H9 (cell line): ENCODE results near the gene CFAP45. TPM values are rescaled to one million over a fixed set of nuclear protein-coding genes. Genes with fewer than 3 reads are reported as not detected.

Experiments
- DNase-seq: peaks from one replicate; pipeline ENCODE4 v3.0.0-alpha.2; 2017
- H2AFZ ChIP-seq: one replicate; pipeline ENCODE4 v1.6.1; 2013; ENCODE audit warnings: mild to moderate bottlenecking, low read length, control low read depth, moderate library complexity
- H2AK5ac ChIP-seq: 2 replicates; pipeline ENCODE4 v1.6.1; 2013; ENCODE audit warnings: low read length, control low read depth, mixed read lengths; ENCODE audit not compliant: insufficient read length
- H2BK120ac ChIP-seq: one replicate; pipeline ENCODE4 v1.6.1; 2013; ENCODE audit warnings: low read depth, mild to moderate bottlenecking, low read length, control low read depth, inconsistent platforms; ENCODE audit not compliant: poor library complexity, severe bottlenecking
- H2BK12ac ChIP-seq: 2 replicates; pipeline ENCODE4 v1.6.1; 2013; ENCODE audit warnings: low read length, control low read depth, mixed read lengths, low read depth; ENCODE audit not compliant: insufficient read length
- H2BK15ac ChIP-seq: 2 replicates; pipeline ENCODE4 v1.6.1; 2013; ENCODE audit warnings: low read depth, low read length, control low read depth
- H2BK20ac ChIP-seq: one replicate; pipeline ENCODE4 v1.6.1; 2013; ENCODE audit warnings: low read depth, mild to moderate bottlenecking, low read length, control low read depth, inconsistent platforms; ENCODE audit not compliant: poor library complexity, severe bottlenecking
- H2BK5ac ChIP-seq: 2 replicates; pipeline ENCODE4 v1.6.1; 2013; ENCODE audit warnings: low read length, control low read depth, mixed read lengths; ENCODE audit not compliant: insufficient read length
- H3K14ac ChIP-seq: 2 replicates; pipeline ENCODE4 v1.6.1; 2013; ENCODE audit warnings: low read length, control low read depth; ENCODE audit not compliant: insufficient read depth
- H3K18ac ChIP-seq: 2 replicates; pipeline ENCODE4 v1.6.1; 2013; ENCODE audit warnings: low read depth, mild to moderate bottlenecking, mixed read lengths, low read length, control low read depth; ENCODE audit not compliant: insufficient read length
- H3K23ac ChIP-seq: 2 replicates; pipeline ENCODE4 v1.6.1; 2013; ENCODE audit warnings: low read length, control low read depth, mixed read lengths, low read depth; ENCODE audit not compliant: insufficient read length
- H3K23me2 ChIP-seq: 2 replicates; pipeline ENCODE4 v1.6.1; 2013; ENCODE audit warnings: low read depth, mild to moderate bottlenecking, mixed read lengths, low read length, control low read depth; ENCODE audit not compliant: insufficient read length, poor library complexity, severe bottlenecking
- H3K27ac ChIP-seq: 2 replicates; pipeline ENCODE4 v1.5.1; 2013; ENCODE audit warnings: low read length, control low read depth, mixed read lengths, low read depth; ENCODE audit not compliant: insufficient read length
- H3K27me3 ChIP-seq: 2 replicates; pipeline ENCODE4 v1.6.1; 2013; ENCODE audit warnings: low read length, control low read depth, inconsistent platforms; ENCODE audit not compliant: insufficient read depth
- H3K4ac ChIP-seq: 2 replicates; pipeline ENCODE4 v1.6.1; 2013; ENCODE audit warnings: low read depth, mild to moderate bottlenecking, control low read depth, inconsistent platforms, low read length, moderate library complexity
- H3K4me1 ChIP-seq: 2 replicates; pipeline ENCODE4 v1.6.1; 2013; ENCODE audit warnings: low read length, control low read depth, inconsistent platforms; ENCODE audit not compliant: insufficient read depth
- H3K4me2 ChIP-seq: 2 replicates; pipeline ENCODE4 v1.6.1; 2013; ENCODE audit warnings: low read length, control low read depth, mixed read lengths; ENCODE audit not compliant: insufficient read length, insufficient read depth
- H3K56ac ChIP-seq: 2 replicates; pipeline ENCODE4 v1.6.1; 2013; ENCODE audit warnings: low read depth, mild to moderate bottlenecking, mixed read lengths, low read length, control low read depth; ENCODE audit not compliant: insufficient read length
- H3K79me1 ChIP-seq: 2 replicates; pipeline ENCODE4 v1.6.1; 2013; ENCODE audit warnings: low read depth, mild to moderate bottlenecking, moderate library complexity, low read length, control low read depth, inconsistent platforms; ENCODE audit not compliant: insufficient read depth, poor library complexity, severe bottlenecking
- H3K79me2 ChIP-seq: 2 replicates; pipeline ENCODE4 v1.6.1; 2013; ENCODE audit warnings: low read length, control low read depth, inconsistent platforms; ENCODE audit not compliant: insufficient read depth
- H3K9ac ChIP-seq: 2 replicates; pipeline ENCODE4 v1.6.1; 2013; ENCODE audit warnings: low read length, control low read depth, mixed read lengths; ENCODE audit not compliant: insufficient read length; ENCODE audit errors: extremely low read depth
- H3K9me3 ChIP-seq: one replicate; pipeline ENCODE4 v1.6.1; 2013; ENCODE audit warnings: low read depth, low read length, inconsistent platforms; ENCODE audit not compliant: control insufficient read depth
- H3T11ph ChIP-seq: one replicate; pipeline ENCODE4 v1.6.1; 2013; ENCODE audit warnings: mild to moderate bottlenecking, low read length, control low read depth, inconsistent platforms
- H4K20me1 ChIP-seq: one replicate; pipeline ENCODE4 v1.6.1; 2013; ENCODE audit not compliant: control insufficient read depth, insufficient read length, insufficient read depth
- H4K5ac ChIP-seq: 2 replicates; pipeline ENCODE4 v1.6.1; 2013; ENCODE audit warnings: low read depth, mild to moderate bottlenecking, mixed read lengths, low read length, control low read depth; ENCODE audit not compliant: insufficient read length
- H4K8ac ChIP-seq: replicated peaks from 2 replicates; pipeline ENCODE4 v1.6.1; 2013; ENCODE audit warnings: low read length, control low read depth, mixed read lengths, low read depth; ENCODE audit not compliant: insufficient read length
- H4K91ac ChIP-seq: 2 replicates; pipeline ENCODE4 v1.6.1; 2013; ENCODE audit warnings: low read depth, mild to moderate bottlenecking, moderate library complexity, mixed read lengths, low read length, control low read depth; ENCODE audit not compliant: insufficient read length
- H3K27ac Mint-ChIP-seq, 3 experiments: 2 replicates in 2 of 3; 3 replicates in 1 of 3; pipeline ENCODE4 v1.8.0; 2020 to 2021; ENCODE audit warnings: mixed read lengths in 3 of 3, mild to moderate bottlenecking in 1 of 3, moderate library complexity in 1 of 3
- H3K27me3 Mint-ChIP-seq: 2 replicates; pipeline ENCODE4 v1.8.0; 2021; ENCODE audit warnings: low read depth, mild to moderate bottlenecking, moderate library complexity, mixed read lengths
- H3K36me3 Mint-ChIP-seq, 3 experiments: 2 replicates in 2 of 3; 3 replicates in 1 of 3; pipeline ENCODE4 v1.8.0; 2020 to 2021; ENCODE audit warnings: low read depth in 3 of 3, mixed read lengths in 3 of 3; ENCODE audit not compliant: insufficient read depth in 1 of 3
- H3K4me1 Mint-ChIP-seq, 2 experiments: 2 replicates each; pipeline ENCODE4 v1.8.0; 2020; ENCODE audit warnings: mixed read lengths in 2 of 2
- H3K4me3 Mint-ChIP-seq, 2 experiments: 2 replicates in 1 of 2; 3 replicates in 1 of 2; pipeline ENCODE4 v1.8.0; 2020 to 2021; ENCODE audit warnings: mild to moderate bottlenecking in 2 of 2, mixed read lengths in 2 of 2, moderate library complexity in 1 of 2
- H3K9me3 Mint-ChIP-seq, 2 experiments: 2 replicates in 1 of 2; 3 replicates in 1 of 2; pipeline ENCODE4 v1.8.0; 2020; ENCODE audit warnings: mild to moderate bottlenecking in 2 of 2, mixed read lengths in 2 of 2, moderate library complexity in 1 of 2
- CTCF ChIP-seq: fragments of 200-600 bp; sonication (generic); conservative IDR thresholded peaks from 3 replicates; pipeline ENCODE4 v1.8.0; 2021; ENCODE audit warnings: antibody characterized with exemption, mild to moderate bottlenecking
- WGBS: extraction: QIAGEN DNeasy Blood & Tissue Kit; methylation state at CpG from one replicate; pipeline ENCODE4 v1.1.7; 2013; ENCODE audit warnings: missing lambda C conversion rate, low lambda C conversion rate, mixed read lengths; ENCODE audit not compliant: insufficient read length; ENCODE audit errors: extremely low coverage; 5-methylcytosine and 5-hydroxymethylcytosine counted together
- total RNA-seq: library from RNA; stranded (reverse); gene quantifications from 2 replicates; pipeline ENCODE4 v1.2.1, GENCODE V29; 2021

The CFAP45 gene
- total RNA-seq, 1 experiment from 2014 or later = 0.85 TPM

GRCh38 chr1:159937054-159937750 is 37.2 kb upstream of the CFAP45 start:
- Histone ChIP-seq H3K18ac (no peak overlapping the region), H4K91ac (no peak overlapping the region), H3K9me3 (no peaks in the 10 kb centered on the region), H3K23ac (no peak overlapping the region), H2AFZ (no peak overlapping the region), H3K4ac (no peak overlapping the region), H3K4me2 (no peak overlapping the region), H3K4me1 (no peaks in the 10 kb centered on the region; the same call in 1 of the 2 replicates), H2BK120ac (no peak overlapping the region), H2BK5ac (no peak overlapping the region), H2BK20ac (no peak overlapping the region), H3K27ac (no peak overlapping the region), H2BK15ac (no peak overlapping the region), H3K79me1 (no peaks in the 10 kb centered on the region), H4K8ac (no peak overlapping the region), H3K9ac (no peak overlapping the region), H3K79me2 (no peaks in the 10 kb centered on the region), H4K5ac (no peak overlapping the region), H2BK12ac (no peak overlapping the region), H2AK5ac (no peak overlapping the region), H3T11ph (no peak overlapping the region), H3K27me3 (no peaks in the 10 kb centered on the region), H3K23me2 (no peaks in the 10 kb centered on the region), H3K14ac (no peak overlapping the region), H4K20me1 (no peaks in the 10 kb centered on the region), H3K56ac (no peak overlapping the region)
- Mint-ChIP-seq H3K9me3 (no peaks in the 10 kb centered on the region), H3K4me1 (peaks cover 42 to 43% of the 10 kb centered on the region in 2 experiments), H3K27me3 (peaks cover 1% of the 10 kb centered on the region; the same call in 1 of the 2 replicates), H3K27ac (peak overlapping the region in 1 of 3 experiments; percentile 60; a peak in 1 of 7 replicates), H3K36me3 (peaks cover 20 to 27% (median 22%) of the 10 kb centered on the region in 3 experiments), H3K4me3 (no peak overlapping the region; a peak in 1 of 5 replicates)
- DNase-seq = no peak
- WGBS = no CpG with 5 or more reads among the region's 4 CpGs
- TF ChIP-seq CTCF = no peak
